ENCODE results near the gene CCDC8.
"Not testable (repeated sequence)": the region's sequence is repeated elsewhere in the genome, so short reads cannot be mapped to it uniquely, and the experiment has no call there.

CCDC8 gene

DNA sequence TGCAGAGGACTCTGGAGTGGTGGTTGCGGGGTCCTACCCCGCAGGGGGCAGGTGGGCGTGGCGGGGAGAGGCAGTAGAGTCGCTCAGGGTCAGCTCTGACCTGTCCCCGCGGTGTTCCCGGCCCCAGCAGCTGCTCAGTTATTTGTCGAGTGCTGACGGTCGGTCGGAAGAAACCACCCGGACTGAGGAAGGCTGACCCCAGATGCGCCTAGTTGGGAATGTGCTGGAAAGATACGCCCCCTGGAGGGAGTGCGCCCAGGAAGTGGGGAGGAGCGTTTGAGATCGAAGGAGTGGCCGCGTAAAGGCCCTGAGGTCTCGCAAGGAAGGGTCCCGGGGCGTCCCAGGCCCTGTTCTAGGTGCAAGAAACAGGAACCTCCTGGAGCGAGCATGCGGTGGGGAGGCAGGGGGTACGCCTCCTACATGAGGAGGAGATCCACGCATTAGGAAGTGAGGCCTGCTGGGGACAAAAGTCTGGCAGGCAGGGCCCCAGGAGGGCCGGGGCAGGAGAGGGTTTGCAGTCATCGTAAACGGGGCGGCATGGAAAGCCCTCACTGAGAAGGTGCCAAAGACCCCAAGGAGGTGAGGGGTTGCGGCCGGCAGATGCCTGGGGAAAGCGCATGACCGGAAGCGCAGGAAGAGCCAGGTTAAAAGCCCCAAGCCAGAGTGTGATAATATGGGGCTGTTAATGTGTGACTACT is 9.2 kb downstream of the CCDC8 start:
- DNase-seq, result no peak

DNA sequence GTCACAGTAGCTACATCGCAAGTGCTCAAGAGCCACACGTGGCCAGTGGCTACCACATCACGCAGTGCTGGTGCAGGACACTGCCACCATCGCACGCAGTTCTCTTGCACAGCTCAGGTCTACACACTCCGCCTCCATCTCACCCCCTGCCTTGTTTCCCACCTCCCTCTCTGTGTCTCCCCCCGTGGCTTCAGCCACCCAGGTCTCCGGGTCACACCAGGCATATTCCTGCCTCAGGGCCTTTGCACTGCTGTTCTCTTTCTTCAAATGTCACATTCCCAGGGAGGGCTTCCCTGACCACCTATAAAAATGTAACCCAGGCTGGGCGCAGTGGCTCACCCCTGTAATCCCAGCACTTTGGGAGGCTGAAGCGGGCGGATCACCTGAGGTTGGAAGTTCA is 10.6 kb downstream of the CCDC8 start:
- DNase-seq, result peak; percentile 17

DNA sequence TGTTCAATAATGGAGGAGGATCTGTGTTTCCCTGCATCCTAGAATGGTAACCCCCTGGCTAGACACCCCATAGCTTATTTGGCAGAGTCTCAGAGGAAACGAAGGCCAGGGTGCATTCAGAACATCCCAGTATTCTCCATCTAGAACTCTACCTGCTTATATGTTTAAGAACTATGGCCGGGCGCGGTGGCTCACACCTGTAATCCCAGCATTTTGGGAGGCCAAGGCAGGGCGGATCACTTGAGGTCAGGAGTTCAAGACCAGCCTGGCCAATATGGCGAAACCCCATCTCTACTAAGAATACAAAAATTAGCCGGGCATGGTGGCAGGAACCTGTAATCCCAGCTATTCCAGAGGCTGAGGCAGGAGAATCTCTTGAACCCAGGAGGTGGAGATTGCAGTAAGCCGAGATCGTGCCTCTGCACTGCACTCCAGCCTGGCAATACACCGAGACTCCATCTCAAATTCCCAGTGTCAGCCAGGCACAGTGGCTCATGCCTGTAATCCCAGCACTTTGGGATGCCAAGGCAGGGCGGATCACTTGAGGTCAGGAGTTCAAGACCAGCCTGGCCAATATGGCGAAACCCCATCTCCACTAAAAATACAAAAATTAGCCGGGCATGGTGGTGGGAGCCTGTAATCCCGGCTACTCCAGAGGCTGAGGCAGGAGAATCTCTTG is 15.4 kb downstream of the CCDC8 start:
- DNase-seq, result not testable (repeated sequence)

DNA sequence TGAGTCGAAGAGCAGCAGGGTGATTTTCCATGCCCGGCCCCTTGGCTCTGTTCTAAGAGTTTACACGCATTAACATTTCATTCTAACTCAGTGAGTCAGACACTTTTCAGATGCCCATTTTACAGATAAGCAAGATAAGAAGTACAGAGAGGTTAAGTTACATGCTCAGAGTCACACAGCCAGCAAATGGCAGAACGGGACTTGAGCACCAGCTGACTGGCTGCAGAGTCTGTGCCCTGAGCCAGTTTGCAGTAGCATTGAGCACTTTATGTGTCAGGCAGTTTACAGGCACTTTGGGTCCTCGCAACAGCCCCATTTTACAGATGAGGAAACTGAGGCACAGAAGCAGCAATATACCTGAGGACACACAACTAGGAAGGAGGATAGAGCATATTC is 19.0 kb downstream of the CCDC8 start:
- no peak for DNase-seq

DNA sequence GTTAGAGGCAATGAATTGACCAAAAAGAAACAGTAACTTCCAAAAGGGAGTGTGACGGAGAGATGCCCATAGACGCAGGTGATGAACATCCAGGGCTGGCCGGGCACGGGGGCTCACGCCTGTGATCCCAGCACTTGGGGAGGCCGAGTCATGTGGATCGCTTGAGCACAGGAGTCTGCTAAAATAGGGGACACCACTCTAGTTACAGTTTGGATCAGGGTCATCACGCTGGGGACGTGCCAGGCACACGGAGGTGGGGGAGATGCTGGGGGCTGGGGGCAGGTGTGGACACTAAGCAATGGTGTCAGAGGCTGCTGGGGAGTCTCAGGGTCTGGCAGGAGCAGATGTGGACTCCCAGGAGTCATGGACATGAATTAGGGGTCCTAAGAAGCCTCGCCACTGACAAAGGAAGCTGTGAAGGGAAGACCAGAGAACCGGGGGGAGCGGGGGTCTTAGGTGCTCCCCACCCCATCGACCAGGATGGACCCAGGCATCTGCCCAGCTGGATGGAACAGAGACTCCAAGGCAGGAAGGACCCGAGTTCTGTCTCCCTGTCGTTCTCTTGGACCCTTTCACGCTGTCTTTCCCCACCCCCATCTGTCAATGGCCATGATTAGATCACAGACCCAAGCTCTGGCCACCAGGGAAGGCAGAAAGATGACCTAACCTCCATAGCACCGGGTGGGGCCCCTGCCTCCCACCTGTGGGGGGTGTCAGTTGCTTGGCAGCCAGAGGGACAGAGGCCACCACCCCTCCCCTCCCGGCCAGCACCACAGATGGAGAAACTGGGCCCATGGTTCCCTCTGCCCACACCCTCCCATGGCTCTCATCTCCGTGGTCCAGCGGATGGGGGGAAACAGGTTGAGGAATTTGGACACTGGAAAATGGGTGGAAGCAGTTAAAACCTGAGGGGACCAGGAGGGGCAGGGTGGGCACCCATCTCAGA is 19.6 kb downstream of the CCDC8 start:
- no peak for DNase-seq

DNA sequence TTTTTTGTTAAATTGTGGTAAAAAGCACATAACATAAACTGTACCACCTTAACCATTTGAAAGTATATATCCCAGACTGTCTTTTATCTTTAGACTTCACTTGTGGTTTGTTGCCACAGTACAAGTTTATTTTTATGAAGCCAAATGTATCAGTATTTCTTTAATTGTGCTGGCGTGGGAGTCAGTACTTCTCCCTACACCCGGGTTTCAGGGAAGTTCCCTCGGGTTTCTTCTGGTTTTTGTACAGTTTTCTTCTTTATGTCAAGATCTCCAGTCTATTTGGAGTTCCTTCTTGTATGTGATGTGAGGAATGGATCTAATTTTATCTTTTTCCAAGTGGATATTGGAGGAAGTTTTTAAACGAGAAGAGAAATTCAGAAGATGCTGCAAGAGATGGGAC is 20.5 kb downstream of the CCDC8 start:
- no peak for DNase-seq

DNA sequence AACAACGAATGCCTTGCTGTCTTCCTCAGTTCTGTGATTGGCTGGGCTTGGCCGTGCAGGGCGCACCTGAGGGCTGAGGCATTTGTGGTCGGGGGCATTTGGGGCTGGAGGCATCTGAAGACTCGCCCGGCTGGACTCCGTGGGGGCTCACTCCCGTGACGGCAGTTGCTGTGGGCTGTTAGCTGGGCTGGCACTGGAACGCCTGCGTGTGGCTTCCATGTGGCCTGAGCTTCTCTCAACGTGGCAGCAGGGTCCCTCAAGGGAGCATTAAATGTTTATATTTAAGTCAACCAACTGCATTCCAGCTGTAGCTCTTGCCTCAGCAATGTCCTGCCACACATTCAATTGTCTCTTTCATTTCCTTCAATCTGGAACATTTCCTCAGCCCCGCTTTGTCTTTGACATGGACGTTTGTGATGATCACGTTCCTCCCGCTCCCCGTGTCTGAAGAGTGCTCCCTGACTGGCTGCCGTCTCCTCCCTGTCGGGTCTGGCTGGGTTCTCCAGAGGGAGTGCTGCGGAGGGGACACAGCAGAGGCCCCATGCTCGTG is 21.0 kb downstream of the CCDC8 start:
- no peak for DNase-seq

DNA sequence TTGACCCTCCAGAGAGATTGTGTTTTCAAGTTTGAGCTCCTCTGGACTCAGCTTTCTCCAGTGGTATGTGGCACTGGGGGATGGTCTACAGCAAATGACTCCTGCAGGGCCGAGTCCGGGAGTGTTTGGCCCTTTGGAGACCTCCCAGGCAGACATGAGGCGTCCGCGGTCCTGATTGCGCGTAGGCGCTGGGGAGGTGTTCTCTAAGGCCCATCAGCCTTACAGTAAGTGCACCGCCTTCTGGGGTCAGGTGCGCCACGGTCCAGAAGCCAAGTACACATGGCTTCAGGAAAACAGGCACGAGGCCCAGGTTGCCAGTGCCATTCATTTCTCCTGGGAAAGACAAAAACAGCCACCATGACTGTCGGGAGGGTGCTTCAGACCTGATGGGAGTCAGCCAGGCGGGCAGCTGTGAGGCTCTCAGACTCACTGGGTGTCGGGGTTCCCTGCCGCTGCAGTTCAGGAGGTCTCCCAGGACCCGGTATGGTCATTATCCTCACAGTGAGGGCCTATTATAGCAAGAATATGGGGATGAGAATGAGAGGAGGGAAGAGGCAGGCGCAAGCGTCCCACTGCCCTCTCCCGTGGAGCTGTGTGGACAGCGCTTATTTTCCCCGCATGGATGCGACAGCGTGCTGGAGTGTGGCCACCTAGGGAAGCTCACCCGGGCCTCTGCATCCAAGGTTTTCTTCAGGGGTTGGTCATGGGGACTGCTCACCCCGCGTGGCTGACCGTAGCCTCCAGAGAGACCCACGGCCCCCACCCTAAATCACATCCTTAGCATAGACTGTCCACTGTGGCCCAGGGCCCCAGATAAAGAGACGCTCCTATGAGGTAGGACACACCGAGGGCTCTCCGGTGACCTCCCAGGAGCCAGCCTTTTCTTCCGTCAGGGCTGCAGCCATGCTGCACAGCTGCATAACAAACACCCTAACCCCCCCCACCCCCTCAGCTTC is 21.8 kb downstream of the CCDC8 start:
- no peak for DNase-seq

DNA sequence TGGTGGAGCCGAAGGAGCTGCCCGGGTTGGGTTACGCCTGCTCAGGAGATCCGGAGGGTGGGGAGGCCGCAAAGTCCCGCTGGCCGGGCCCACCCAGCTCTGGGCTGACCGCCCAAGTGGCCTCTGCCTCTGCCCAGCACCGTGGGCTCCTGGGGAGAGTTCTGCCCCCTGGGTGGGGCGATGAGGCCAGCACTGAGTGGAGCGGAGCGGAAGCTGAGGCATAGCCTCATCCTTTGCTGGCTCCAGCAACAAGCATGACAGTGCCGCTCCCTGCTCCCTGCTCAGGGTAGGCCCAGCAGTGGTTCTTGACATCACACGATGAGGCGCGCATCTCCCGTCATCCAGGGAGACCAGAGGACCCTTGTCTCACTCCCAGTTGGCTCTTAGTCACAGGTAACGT is 22.5 kb downstream of the CCDC8 start:
- no peak for DNase-seq

DNA sequence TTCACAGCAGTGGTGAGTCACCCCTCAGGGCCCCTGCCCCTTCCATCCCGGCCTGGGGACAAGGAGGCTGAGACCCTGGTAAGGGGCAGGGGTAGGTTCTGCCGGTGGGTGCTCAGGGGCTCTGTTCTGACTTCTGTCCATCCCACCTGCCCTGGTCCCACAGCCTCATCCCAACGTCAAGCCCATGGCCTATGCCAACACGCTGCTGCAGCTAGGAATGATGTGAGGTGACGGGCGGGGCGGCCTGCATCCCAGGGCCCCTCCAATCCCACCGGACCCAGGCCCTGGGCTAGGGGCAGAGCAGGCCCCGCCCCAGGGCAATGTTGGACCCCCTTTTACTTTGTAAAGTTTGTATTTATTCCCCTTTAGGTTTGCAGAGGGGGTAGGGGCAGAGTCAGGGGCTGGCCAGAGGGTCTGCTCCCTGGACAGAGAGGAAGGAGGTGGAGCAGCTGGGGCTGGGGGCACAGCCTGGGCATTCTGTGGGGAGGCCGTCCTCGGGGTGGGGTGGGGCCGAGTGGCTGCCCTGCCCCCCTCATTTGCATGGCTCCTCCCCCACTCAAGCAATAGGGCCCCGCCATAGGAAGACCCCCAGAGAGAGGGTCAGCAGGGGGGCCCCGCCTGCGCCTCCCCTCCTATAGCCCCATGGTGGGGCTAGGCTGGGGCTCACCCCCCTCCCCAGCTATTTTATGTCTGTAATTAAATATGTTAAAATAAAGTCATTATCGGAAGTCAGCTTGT is 23.1 kb downstream of the CCDC8 start:
- DNase-seq, result no peak

DNA sequence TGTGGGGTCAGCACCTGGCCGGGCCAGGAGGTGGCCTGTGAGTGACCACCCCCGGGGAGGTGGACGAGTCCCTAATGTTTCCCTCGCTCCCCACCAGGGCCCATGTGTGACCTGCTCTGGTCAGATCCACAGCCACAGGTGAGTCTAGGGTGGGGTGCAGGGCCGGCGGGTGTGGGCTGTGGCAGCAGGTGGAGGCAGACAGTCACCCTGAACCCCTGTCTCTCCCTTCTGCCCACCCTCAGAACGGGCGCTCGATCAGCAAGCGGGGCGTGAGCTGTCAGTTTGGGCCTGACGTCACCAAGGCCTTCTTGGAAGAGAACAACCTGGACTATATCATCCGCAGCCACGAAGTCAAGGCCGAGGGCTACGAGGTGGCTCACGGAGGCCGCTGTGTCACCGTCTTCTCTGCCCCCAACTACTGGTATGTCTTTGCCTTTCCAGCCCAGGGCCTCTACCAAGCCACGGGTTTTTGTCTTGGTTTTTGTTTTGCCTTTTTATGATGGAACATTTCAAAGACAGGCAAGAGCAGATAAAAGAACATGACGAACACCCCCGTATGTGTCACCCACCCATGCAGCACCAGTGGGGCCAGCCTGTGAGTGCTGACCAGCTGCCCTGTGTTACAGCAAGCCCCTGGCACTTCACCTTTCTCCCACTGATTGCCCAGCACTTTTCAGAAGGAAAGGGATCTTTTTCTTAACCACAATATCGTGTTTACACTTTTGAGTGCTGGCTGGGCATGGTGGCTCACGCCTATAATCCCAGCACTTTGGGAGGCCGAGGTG is 24.9 kb downstream of the CCDC8 start:
- DNase-seq, result no peak

DNA sequence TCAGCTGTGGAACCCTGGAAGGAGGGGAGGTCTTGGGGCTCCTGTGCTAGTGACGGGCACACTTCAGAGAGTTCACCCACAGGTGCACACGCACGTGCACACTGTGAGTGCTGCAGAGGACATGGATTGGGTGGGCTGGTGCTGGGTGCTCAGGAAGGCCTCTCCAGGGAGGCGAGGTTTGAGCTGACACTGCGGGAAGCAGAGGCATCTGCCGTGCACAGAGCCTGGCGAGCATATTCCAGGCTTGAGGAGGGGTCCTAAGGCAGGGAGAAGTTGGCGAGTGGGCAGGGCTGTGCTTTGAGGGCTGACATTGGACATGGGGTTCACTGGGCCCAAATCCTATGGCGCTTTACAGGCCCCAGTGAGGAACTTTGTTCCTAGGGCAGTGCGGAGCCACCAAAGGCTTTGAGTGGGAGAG is 25.6 kb downstream of the CCDC8 start:
- DNase-seq, result no peak

DNA sequence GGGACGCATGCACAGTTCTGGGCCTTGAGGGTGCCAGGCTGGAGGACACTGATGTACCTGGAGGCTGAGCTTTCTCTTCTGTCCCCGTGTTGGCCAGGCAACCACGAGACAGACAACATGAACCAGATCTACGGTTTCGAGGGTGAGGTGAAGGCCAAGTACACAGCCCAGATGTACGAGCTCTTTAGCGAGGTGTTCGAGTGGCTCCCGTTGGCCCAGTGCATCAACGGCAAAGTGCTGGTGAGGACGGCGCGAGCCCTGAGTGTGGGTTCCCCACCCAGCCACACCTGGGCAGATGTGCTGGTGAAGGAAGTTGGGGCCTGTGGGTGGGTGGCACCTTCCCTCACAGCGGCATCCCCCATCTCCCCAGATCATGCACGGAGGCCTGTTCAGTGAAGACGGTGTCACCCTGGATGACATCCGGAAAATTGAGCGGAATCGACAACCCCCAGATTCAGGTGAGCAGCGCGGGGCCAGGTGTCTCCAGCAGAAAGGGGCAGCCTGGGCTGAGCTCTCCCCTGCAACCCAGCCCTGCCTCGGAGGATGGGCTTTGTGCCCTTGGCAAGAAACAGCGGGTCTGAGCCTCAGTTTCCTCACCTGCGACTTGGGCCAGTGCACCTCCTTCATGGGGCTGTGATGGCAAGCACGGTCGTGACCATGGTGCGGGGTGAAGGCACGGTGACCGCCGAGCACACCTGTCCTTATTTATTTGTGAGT is 26.2 kb downstream of the CCDC8 start:
- no peak for DNase-seq

DNA sequence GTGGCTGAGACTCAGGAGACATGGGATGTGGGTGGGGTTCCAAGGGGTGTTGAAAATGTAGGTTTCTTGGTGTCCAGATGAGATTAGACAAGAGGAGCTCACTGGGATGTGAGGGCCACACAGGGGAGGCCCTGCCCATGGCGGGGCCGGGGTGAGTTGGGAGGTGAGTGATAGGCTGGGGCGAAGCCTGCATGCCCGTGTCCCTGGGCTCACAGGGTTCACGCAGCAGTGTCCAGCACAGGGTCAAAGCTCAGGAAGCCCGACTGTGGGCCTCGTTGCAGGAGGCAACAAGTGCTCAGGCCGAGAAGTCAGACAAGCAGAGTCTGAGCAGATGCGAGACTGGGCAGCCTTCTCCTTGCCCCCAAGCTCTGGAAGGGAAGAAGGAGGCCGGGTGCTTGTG is 27.2 kb downstream of the CCDC8 start:
- no peak for DNase-seq

DNA sequence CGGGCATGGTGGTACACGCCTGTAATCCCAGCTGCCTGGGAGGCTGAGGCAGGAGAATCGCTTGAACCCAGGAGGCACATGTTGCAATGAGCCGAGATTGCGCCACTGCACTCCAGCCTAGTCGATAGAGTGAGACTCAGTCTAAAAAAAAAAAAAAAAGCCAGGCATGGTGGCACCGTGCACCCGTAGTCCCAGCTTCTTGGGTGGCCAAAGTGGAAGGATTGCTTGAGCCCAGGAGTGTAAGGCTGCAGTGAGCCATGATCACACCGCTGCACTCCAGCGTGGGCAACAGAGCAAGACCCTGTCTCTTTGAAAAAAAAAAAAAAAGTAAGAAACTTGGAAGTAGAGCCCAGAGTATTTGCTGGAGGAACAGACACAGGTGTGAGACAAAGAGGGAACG is 27.7 kb downstream of the CCDC8 start:
- DNase-seq, result no peak

DNA sequence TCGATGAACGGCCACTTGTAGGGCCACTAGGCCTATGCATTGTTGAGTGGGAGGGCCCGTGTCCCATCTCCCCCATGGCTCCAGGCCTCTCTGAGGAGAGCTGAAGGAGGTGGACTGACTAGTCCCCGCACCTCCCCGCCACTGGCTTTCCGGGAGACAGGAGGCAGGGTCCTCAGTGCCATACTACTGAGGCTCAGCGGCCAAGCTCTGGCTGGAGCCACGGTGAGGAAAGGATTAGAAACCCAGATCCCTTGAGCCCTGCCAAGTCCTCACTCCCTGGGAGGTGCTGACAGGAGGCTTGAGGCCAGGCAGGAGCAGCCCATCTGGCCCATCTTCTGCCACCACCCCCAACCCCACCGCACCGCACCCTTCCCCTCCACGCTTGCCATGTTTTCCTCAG is 29.0 kb downstream of the CCDC8 start:
- DNase-seq, result no peak

DNA sequence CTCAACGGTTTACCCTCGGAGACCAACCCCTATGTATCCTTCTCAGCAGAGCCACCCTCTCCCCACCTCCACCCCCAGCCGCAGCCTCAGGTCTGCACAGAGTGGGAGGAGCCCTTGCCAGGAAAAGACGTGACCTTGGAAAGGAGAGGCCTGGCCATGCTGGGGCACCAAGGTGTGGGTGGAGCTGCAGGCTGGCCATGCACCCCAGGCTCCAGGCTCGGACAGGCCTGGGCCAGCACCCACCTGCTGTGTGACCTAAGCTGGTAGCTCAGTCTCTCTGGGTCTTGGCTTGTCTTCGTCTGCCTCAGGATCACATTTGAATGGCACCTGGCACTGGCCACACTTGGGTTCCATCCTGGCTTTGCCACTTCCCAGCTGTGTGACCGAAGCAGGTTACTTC is 29.5 kb downstream of the CCDC8 start:
- DNase-seq, result no peak

DNA sequence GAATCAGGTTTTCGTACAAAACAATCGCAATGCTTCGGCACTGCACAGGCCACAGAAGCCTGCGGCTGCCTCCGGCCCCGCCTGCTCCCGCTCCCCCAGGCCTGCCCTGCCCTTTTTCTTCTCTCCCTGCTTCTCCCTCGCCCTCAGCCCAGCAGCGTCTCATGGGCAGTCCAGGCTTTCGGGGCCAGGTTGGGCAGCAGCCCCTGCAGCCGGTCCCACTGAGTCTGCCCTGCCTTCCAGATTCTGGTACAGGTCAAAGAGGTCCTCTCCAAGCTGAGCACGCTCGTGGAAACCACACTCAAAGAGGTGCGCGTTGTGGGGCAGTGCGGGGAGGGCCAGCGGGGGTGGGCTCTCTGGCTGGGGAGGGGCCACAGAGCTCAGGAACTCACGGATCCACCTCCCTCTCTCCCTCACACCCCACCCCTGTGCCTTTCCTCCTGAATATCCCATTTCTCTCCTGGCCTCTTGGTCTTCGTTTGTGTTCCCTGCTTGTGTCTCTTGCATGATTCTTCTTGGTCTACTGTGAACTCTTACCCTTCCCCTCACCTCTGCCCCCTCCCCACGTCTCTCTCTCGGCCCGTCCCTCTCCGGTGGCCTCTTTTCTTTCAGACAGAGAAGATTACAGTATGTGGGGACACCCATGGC is 30.1 kb downstream of the CCDC8 start:
- DNase-seq, result no peak

DNA sequence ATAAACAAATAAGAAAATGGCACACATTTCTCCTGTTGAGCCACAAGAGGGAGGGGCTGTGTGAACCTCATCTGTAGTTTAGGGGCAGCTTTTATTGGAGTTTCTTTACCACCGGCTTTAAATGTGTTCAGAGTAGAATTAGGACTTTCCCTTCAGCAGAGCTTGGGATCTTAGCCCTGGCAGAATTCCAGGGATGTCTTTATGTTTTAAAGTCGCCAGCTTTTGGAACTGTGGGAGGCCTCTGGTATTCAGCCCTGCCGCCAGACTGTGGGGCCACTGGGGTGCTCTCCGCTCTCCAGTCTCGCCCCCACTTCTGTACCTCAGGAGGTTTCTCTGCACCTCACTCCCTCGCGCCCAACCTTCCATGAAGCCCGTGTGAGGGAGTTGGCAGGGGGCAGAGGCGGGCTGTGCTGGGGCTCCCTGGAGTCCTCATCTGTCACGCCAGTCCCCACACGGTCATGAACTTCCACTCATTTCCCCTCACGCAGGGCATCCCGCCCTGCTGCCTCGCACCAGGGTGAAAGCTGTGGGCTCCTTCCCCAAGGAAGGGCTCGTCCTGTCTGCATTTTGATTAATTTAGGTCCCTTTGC is 31.5 kb downstream of the CCDC8 start:
- DNase-seq, result no peak
